ENCODE results near the gene DEAF1.
A peak's percentile ranks its signal among the peaks of the same experiment; 100 is the strongest.

The DEAF1 gene

DNA sequence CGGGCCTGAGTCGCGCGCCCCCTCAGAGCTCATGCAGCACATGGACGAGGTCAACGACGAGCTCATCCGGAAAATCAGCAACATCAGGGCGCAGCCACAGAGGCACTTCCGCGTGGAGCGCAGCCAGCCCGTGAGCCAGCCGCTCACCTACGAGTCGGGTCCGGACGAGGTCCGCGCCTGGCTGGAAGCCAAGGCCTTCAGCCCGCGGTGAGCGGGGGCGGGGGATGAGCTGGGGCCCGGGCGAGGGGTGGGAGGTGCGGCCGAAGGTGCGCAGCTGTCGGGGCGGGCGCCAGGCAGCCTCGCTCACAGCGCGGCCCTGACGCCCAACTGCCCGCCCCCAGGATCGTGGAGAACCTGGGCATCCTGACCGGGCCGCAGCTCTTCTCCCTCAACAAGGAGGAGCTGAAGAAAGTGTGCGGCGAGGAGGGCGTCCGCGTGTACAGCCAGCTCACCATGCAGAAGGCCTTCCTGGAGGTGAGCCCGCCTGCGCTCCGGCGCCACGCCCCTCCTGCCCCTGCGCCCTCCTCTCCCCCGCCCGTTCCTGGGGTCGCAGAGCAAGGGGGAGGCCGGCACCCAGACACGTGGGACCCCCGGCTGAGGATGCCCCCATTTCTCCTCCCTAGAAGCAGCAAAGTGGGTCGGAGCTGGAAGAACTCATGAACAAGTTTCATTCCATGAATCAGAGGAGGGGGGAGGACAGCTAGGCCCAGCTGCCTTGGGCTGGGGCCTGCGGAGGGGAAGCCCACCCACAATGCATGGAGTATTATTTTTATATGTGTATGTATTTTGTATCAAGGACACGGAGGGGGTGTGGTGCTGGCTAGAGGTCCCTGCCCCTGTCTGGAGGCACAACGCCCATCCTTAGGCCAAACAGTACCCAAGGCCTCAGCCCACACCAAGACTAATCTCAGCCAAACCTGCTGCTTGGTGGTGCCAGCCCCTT lies 31.5 kb upstream of the DEAF1 start:
- peaks cover 3% of the 10 kb centered on the region for H3K36me3 Mint-ChIP-seq (ENCODE audit: insufficient read depth)
- peak overlapping the region in 1 of 2 donors; percentile 24 for H3K27ac Mint-ChIP-seq
- H3K27me3 Mint-ChIP-seq: peaks cover 7 to 9% of the 10 kb centered on the region in 2 donors
- H3K4me1 Mint-ChIP-seq (ENCODE audit: low read depth in 2 of 2): peaks cover 4 to 10% of the 10 kb centered on the region in 2 donors
- ATAC-seq (replicated peaks): peak; percentile 48
- DNase-seq: peak in 2 of 3 experiments; percentile 32 to 34
- H3K9me3 Mint-ChIP-seq: no peaks in the 10 kb centered on the region
- peak overlapping the region; percentile 62 to 74 for H3K4me3 Mint-ChIP-seq

DNA sequence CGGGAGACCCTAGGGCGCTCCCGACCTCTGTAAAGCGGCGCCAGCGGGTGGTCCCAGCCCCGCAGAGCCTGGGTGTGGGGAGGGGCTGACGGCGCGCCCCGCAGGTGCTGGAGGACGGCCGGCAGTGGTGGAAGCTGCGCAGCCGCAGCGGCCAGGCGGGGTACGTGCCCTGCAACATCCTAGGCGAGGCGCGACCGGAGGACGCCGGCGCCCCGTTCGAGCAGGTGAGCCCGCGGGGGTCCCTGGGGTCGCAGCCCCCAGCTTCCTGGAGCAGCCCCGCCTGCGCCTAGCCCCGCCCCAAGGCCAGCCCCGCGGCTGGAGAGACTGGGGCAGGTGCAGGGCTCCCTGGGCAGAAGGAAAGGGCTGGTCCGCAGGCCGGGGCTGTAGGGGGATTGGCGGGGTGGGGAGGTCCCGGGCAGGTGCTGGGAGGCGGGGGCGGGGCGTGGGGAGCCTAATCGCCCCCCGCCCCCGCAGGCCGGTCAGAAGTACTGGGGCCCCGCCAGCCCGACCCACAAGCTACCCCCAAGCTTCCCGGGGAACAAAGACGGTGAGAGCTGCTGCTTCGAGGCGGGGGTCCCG lies 30.7 kb upstream of the DEAF1 start:
- H3K36me3 Mint-ChIP-seq (ENCODE audit: insufficient read depth): peaks cover 3% of the 10 kb centered on the region
- DNase-seq (no peak), ATAC-seq (replicated peaks) (no peak)
- no peaks in the 10 kb centered on the region for H3K9me3 Mint-ChIP-seq
- peak overlapping the region; percentile 74 for H3K4me3 Mint-ChIP-seq
- H3K27me3 Mint-ChIP-seq: peaks cover 9 to 12% of the 10 kb centered on the region in 2 donors
- peak overlapping the region in 1 of 2 donors; percentile 32 for H3K27ac Mint-ChIP-seq
- peaks cover 7 to 13% of the 10 kb centered on the region in 2 donors for H3K4me1 Mint-ChIP-seq (ENCODE audit: low read depth in 2 of 2)

DNA sequence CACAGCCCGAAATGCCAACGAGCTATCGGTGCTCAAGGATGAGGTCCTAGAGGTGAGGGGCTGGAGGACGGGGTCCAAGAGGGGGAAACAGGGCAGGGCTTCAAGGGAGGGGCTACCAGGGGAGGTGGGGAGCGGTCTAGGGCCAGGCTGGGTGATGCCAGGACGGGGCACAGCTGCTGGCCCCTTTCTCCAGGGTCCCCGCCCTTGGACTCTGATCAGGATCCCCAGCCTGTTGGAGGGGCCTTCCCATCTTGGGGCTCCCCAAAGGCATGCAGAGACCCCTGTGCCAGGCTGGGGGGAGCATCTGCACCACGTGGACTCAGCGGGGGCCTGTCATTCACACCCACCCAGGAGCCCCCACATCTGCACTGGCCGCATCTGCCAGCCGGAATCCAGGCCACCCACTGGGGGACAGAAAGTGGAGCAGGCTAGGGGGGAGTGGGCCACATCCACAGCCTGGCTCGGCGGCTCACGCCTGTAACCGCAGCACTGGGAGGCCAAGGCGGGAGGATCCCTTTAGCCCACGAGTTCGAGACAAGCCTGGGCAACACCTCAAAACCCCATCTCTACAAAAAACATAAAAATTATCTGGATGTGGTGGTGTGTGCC lies 29.9 kb upstream of the DEAF1 start:
- ATAC-seq (replicated peaks): no peak

DNA sequence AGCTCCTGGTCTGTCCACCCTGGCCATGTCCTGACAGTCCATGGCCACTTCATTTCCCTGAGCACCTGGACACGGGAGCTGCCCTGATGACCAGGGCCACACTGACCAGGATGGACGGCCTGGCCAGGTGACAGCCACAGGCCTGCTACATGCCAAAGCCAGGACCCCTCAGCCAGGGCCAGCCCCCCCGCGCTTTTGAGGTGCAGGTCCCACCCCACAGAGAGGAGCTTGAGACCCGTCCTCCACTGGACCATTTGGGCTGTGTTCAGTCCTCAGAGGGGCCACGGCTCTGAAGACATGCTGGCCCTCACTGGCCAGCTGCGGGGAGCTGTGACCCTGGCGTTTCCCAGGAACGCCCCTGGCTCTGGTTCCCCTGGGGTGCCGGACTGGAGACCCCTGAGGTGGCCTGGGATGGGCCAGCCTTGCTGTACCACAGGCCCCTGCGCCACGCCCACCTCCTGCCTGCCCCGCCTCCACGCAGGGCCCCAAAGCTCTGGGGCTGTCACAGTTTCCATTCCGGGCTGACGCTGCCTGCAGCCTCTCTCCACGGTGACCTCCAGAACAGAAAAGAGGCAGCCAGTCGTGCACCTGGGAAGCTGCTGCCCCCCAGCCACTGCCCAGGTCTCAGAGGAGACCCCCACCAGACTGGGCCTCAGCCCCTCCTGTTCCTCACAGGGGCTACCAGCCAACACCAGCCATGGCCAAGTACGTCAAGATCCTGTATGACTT lies 29.2 kb upstream of the DEAF1 start:
- no peaks in the 10 kb centered on the region for H3K9me3 Mint-ChIP-seq
- H3K4me3 Mint-ChIP-seq: peak overlapping the region; percentile 74
- DNase-seq (no peak), ATAC-seq (replicated peaks) (no peak)
- peaks cover 14 to 22% of the 10 kb centered on the region in 2 donors for H3K27me3 Mint-ChIP-seq
- H3K4me1 Mint-ChIP-seq (ENCODE audit: low read depth in 2 of 2): peaks cover 11 to 13% of the 10 kb centered on the region in 2 donors
- H3K36me3 Mint-ChIP-seq (ENCODE audit: insufficient read depth): no peaks in the 10 kb centered on the region
- H3K27ac Mint-ChIP-seq: no peak overlapping the region

More for the DNA sequence above, 29.9 kb upstream of the DEAF1 start:
- peak overlapping the region; percentile 74 for H3K4me3 Mint-ChIP-seq
- H3K4me1 Mint-ChIP-seq (ENCODE audit: low read depth in 2 of 2): peaks cover 8 to 13% of the 10 kb centered on the region in 2 donors
- no peak for DNase-seq
- peaks cover 2% of the 10 kb centered on the region for H3K36me3 Mint-ChIP-seq (ENCODE audit: insufficient read depth)
- peaks cover 9 to 15% of the 10 kb centered on the region in 2 donors for H3K27me3 Mint-ChIP-seq
- H3K9me3 Mint-ChIP-seq: no peaks in the 10 kb centered on the region
- peak overlapping the region in 1 of 2 donors; percentile 32 for H3K27ac Mint-ChIP-seq

DNA sequence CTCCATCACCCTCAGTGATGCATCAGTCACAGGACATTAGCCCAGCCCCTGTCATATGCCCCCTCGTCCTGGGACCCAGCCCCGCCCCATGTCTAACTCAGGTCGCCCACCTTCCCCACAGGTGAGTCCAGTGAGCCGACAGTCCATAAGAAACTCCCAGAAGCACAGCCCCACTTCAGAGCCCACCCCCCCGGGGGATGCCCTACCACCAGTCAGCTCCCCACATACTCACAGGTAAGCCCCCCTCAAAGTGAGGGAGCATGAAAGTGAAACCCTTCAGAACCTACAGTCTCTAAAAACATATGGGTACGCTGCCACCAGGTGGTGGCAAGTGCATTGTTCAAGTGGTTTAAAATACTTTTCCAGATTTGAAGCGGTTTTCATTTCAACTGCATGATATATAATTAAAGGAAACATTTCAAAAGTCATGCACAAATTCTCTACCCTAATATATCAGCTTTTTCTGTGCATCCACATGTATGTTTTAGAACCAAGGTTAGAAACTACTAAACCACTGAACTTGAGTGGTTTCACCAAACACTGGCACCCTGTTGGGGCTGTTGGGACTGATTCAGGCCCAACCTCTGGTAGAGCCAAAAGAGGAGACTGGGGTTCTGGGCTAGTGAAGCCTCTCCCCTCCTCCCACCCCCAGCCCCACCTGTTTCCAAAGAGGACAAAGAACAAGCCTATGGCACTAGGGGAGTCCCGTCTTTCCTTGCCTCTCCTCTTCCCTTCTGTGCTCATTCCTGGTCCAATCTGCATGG lies 28.3 kb upstream of the DEAF1 start:
- DNase-seq (peak; percentile 40 to 50 (median 47)), ATAC-seq (replicated peaks) (peak; percentile 45)
- Mint-ChIP-seq H3K27me3 (peaks cover 18 to 24% of the 10 kb centered on the region in 2 donors), H3K4me3 (peak overlapping the region; percentile 80 to 89), H3K9me3 (no peaks in the 10 kb centered on the region), H3K36me3 (ENCODE audit: insufficient read depth) (no peaks in the 10 kb centered on the region), H3K4me1 (ENCODE audit: low read depth in 2 of 2) (peaks cover 11 to 13% of the 10 kb centered on the region in 2 donors), H3K27ac (peak overlapping the region in 1 of 2 donors; percentile 42)

DNA sequence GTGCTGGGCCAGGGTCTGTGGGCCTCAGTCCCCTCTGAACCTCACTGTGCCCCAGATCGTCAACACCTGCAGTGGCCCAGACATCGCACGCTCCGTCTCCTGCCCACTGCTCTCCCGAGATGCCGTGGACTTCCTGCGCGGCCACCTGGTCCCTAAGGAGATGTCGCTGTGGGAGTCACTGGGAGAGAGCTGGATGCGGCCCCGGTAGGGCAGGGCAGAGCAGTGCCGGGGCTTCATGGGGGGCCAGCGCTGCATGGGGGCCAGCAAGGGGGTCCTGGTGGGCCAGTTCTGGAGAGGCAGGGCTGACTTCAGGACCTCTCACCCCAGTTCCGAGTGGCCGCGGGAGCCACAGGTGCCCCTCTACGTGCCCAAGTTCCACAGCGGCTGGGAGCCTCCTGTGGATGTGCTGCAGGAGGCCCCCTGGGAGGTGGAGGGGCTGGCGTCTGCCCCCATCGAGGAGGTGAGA lies 27.4 kb upstream of the DEAF1 start:
- DNase-seq (no peak), ATAC-seq (replicated peaks) (no peak)
- no peaks in the 10 kb centered on the region for H3K36me3 Mint-ChIP-seq (ENCODE audit: insufficient read depth)
- H3K27me3 Mint-ChIP-seq: peaks cover 18 to 24% of the 10 kb centered on the region in 2 donors
- no peak overlapping the region for H3K27ac Mint-ChIP-seq
- H3K9me3 Mint-ChIP-seq: no peaks in the 10 kb centered on the region
- peak overlapping the region; percentile 69 to 70 for H3K4me3 Mint-ChIP-seq
- H3K4me1 Mint-ChIP-seq (ENCODE audit: low read depth in 2 of 2): peaks cover 11 to 13% of the 10 kb centered on the region in 2 donors

DNA sequence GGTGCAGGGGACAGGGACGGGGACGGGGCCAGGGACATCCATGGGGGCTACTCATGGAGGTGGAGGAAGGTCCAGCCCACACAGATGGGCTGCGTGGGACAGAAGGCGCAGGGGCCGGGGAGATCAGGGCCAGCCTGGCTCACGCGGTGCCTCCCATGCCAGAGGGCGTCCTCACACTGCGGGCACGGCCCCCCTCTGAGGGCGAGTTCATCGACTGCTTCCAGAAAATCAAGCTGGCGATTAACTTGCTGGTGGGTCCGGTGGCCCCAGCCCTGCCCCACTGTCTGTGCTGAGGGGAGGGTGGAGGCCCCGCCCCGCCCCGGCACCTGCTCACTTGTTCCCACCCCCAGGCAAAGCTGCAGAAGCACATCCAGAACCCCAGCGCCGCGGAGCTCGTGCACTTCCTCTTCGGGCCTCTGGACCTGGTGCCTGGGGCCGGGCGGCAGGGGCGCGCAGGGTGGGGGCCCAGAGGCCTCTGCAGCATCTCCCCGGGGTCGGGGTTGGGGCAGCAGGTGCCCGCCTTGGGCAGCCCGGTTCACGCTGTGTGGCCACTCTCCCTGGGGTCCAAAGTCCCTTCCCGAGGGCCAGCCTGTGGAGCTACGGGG lies 26.8 kb upstream of the DEAF1 start:
- peak; percentile 40 for ATAC-seq (replicated peaks)
- Mint-ChIP-seq H3K4me1 (ENCODE audit: low read depth in 2 of 2) (peaks cover 11% of the 10 kb centered on the region in 2 donors), H3K9me3 (no peaks in the 10 kb centered on the region), H3K27me3 (peaks cover 18 to 24% of the 10 kb centered on the region in 2 donors), H3K27ac (no peak overlapping the region), H3K36me3 (ENCODE audit: insufficient read depth) (no peaks in the 10 kb centered on the region), H3K4me3 (peak overlapping the region; percentile 69 to 70)
- peak; percentile 31 to 41 (median 38) for DNase-seq

DNA sequence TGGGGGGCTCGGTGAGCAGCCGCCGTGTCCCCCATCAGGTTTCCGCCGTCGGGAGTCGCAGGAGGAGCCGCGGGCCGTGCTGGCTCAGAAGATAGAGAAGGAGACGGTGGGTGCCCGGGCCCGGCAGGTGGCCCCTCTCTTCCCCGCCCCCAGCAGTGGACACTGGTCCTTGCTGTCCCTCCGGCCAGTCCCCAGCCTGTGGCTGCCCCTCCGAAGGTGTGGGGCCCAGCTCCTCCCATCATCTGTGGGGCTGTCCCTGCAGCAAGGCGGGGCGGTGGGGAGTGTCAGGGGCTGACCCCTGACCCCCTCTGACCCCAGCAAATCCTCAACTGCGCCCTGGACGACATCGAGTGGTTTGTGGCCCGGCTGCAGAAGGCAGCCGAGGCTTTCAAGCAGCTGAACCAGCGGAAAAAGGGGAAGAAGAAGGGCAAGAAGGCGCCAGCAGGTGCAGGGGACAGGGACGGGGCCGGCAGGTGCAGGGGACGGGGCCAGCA lies 26.3 kb upstream of the DEAF1 start:
- Mint-ChIP-seq H3K4me3 (peak overlapping the region; percentile 69 to 70), H3K36me3 (ENCODE audit: insufficient read depth) (no peaks in the 10 kb centered on the region), H3K9me3 (no peaks in the 10 kb centered on the region), H3K27me3 (peaks cover 18 to 24% of the 10 kb centered on the region in 2 donors), H3K27ac (no peak overlapping the region), H3K4me1 (ENCODE audit: low read depth in 2 of 2) (peaks cover 10 to 11% of the 10 kb centered on the region in 2 donors)
- no peak for ATAC-seq (replicated peaks)
- no peak for DNase-seq

DNA sequence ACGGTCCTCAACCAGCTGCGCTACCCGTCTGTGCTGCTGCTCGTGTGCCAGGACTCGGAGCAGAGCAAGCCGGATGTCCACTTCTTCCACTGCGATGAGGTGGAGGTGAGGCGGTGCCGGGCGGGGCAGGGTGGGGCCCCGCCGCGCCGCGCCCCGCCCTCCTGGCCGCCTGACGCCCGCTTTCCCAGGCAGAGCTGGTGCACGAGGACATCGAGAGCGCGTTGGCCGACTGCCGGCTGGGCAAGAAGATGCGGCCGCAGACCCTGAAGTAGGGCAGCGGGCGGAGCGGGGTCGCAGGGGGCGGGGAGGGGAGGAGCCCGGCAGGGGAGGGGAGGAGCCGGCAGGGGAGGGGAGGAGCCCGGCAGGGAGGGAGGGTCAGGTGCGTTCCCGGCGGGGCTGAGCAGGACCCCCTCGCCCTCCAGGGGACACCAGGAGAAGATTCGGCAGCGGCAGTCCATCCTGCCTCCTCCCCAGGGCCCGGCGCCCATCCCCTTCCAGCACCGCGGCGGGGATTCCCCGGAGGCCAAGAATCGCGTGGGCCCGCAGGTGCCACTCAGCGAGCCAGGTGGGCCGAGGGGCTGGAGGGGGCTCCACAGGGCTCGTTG lies 25.7 kb upstream of the DEAF1 start:
- H3K4me3 Mint-ChIP-seq: peak overlapping the region; percentile 69 to 70
- peak; percentile 61 for ATAC-seq (replicated peaks)

DNA sequence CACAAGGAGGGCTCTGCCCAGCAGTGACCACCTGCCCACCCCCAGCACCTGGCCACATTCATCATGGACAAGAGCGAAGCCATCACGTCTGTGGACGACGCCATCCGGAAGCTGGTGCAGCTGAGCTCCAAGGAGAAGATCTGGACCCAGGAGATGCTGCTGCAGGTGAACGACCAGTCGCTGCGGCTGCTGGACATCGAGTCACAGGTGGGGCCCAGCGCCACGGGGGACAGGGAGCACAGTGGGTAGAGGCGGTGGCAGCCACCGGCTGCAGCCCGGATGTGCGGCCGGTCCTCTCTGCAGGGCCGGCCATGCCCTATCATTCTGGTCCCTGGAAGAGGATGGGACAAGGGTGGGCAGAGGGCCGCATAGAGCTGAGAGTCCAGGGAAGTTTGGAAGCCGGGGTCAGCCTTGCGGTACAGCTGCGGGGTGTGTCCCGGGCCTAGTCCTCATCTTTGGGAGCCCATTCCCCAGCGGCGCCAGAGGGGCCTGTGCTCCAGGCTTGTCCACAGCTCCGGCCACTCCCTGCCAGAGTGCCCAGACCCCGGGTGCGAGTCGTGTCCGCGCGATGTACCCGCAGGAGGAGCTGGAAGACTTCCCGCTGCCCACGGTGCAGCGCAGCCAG lies 25.1 kb upstream of the DEAF1 start:
- Mint-ChIP-seq H3K27me3 (peaks cover 20 to 24% of the 10 kb centered on the region in 2 donors), H3K27ac (no peak overlapping the region), H3K4me3 (peak overlapping the region; percentile 68 to 70), H3K36me3 (ENCODE audit: insufficient read depth) (no peaks in the 10 kb centered on the region), H3K4me1 (ENCODE audit: low read depth in 2 of 2) (peaks cover 7 to 11% of the 10 kb centered on the region in 2 donors), H3K9me3 (no peaks in the 10 kb centered on the region)
- DNase-seq (no peak), ATAC-seq (replicated peaks) (no peak)

More for the DNA sequence above, 25.7 kb upstream of the DEAF1 start:
- no peak overlapping the region for H3K27ac Mint-ChIP-seq
- peak; percentile 33 to 50 (median 38) for DNase-seq
- H3K27me3 Mint-ChIP-seq: peaks cover 18 to 24% of the 10 kb centered on the region in 2 donors
- no peaks in the 10 kb centered on the region for H3K36me3 Mint-ChIP-seq (ENCODE audit: insufficient read depth)
- H3K9me3 Mint-ChIP-seq: no peaks in the 10 kb centered on the region
- H3K4me1 Mint-ChIP-seq (ENCODE audit: low read depth in 2 of 2): peaks cover 10 to 11% of the 10 kb centered on the region in 2 donors
